Fibroblast of villous mesenchyme (primary cell): ENCODE data around the gene NLK. TPM values are rescaled to one million over a fixed set of nuclear protein-coding genes. Genes with fewer than 3 reads are reported as not detected.

Experiments used
- DNase-seq: peaks from one replicate; pipeline ENCODE4 v3.0.0-alpha.2; 2010; ENCODE audit warnings: low read depth
- H3K4me3 ChIP-seq: 2 replicates; pipeline ENCODE4 v1.5.1; 2011; ENCODE audit warnings: low read depth, mild to moderate bottlenecking, low read length
- CTCF ChIP-seq: IDR thresholded peaks from 2 replicates; pipeline ENCODE4 v1.5.1; 2012; ENCODE audit warnings: low read depth, mild to moderate bottlenecking, low read length; ENCODE audit not compliant: insufficient read depth
- total RNA-seq: library from RNA; depleted of rRNA; stranded (reverse); fragments of >200 nt; gene quantifications from 2 replicates; pipeline ENCODE4 v1.2.3, GENCODE V29; 2012

NLK gene
- total RNA-seq, 1 donor, result 33.7 TPM

DNA sequence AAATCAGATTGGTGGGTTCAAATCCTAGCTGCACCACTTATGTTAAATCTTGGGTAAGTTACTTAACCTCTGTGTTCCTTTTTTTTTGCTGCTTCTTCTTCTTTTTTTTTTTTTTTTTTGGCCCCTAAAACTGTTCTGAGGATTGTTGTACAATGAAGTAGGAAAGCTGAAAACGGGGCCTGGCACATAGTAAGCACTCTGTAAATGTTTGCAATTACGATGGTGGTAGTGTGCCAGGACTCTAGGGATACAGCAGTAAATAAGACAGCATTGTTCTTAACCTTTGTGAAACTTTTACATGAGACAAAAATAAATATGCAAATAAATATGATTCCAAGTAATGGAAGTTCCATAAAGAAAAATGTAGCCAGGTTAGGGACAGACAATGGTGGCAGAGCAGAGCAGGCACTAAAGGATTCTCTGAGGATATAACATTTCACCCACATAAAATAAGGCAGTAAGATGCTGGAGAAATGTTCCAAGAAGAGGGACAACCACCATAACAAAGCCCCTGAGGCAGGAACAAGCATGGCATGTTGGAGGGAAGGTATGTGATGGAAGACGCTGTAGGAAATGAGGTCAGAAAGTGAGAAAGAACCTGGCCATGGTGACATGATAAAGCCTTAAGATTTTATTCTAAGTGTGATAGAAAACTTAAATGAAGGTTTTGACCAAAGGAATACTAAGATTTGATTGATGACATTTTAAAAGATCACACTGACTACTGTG is 127.3 kb downstream of the NLK start:
- no peak for TF ChIP-seq CTCF
- no peak for DNase-seq
- no peak overlapping the region for H3K4me3 ChIP-seq

DNA sequence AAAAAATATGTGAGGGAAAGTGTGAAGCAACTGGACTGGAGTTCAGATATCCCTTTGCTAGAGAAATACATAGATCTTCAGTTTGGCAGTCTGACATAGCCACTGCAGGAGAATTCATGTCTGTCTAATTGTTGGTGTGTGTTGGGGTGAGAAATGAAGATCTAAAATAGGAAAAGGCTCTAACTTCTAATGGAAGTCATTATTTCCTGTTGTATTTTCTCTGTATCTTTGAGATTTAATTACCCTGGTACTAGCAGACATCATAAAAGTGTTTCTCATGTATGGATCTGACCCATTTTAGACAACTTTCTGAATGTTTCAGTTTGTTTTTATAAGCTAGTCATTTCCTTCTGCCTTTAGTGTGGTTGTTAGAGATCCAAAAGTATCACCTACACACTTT is 128.3 kb downstream of the NLK start:
- H3K4me3 ChIP-seq, result no peak overlapping the region

GRCh38 chr17:28173031-28173561 is 130.6 kb downstream of the NLK start:
- DNase-seq, result peak; percentile 90
- no peak for TF ChIP-seq CTCF
- no peak overlapping the region for H3K4me3 ChIP-seq

More for the DNA sequence above, 128.3 kb downstream of the NLK start:
- no peak for DNase-seq
- TF ChIP-seq CTCF, result no peak

GRCh38 chr17:28173801-28174200 is 131.3 kb downstream of the NLK start:
- no peak overlapping the region for H3K4me3 ChIP-seq
- TF ChIP-seq CTCF, result no peak
- DNase-seq, result peak; percentile 77

GRCh38 chr17:28174352-28175046 is 132.0 kb downstream of the NLK start:
- DNase-seq, result peak; percentile 36
- no peak overlapping the region for H3K4me3 ChIP-seq
- no peak for TF ChIP-seq CTCF

DNA sequence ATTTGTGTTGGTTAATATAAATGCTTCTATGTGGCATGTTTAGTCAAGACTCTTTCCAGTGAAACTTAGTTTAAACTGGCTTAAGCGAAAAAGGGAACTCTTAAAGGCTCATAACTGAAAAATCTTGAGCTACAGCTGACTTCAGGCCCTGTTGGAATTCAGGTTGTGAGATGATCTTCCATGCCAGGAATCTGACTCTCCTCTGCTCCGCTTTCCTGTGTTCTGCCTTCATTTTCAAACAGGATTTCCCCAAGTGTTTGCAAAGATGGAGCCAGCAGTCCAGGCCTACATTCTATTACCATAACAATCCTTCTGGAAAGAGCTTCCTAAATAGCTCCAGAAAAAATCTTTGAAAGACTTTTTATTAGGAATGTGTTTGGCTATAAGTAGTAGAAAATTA is 134.9 kb downstream of the NLK start:
- TF ChIP-seq CTCF, result no peak
- no peak for DNase-seq
- H3K4me3 ChIP-seq, result no peak overlapping the region
